H9 (cell line): ENCODE measurements around the gene AKAP5. TPM values are rescaled to one million over a fixed set of nuclear protein-coding genes. Genes with fewer than 3 reads are reported as not detected.

Experiments
- DNase-seq: peaks from one replicate; pipeline ENCODE4 v3.0.0-alpha.2; 2017
- H2AFZ ChIP-seq: one replicate; pipeline ENCODE4 v1.6.1; 2013; ENCODE audit warnings: mild to moderate bottlenecking, low read length, control low read depth, moderate library complexity
- H2AK5ac ChIP-seq: 2 replicates; pipeline ENCODE4 v1.6.1; 2013; ENCODE audit warnings: low read length, control low read depth, mixed read lengths; ENCODE audit not compliant: insufficient read length
- H2BK120ac ChIP-seq: one replicate; pipeline ENCODE4 v1.6.1; 2013; ENCODE audit warnings: low read depth, mild to moderate bottlenecking, low read length, control low read depth, inconsistent platforms; ENCODE audit not compliant: poor library complexity, severe bottlenecking
- H2BK12ac ChIP-seq: 2 replicates; pipeline ENCODE4 v1.6.1; 2013; ENCODE audit warnings: low read length, control low read depth, mixed read lengths, low read depth; ENCODE audit not compliant: insufficient read length
- H2BK15ac ChIP-seq: 2 replicates; pipeline ENCODE4 v1.6.1; 2013; ENCODE audit warnings: low read depth, low read length, control low read depth
- H2BK20ac ChIP-seq: one replicate; pipeline ENCODE4 v1.6.1; 2013; ENCODE audit warnings: low read depth, mild to moderate bottlenecking, low read length, control low read depth, inconsistent platforms; ENCODE audit not compliant: poor library complexity, severe bottlenecking
- H2BK5ac ChIP-seq: 2 replicates; pipeline ENCODE4 v1.6.1; 2013; ENCODE audit warnings: low read length, control low read depth, mixed read lengths; ENCODE audit not compliant: insufficient read length
- H3K14ac ChIP-seq: 2 replicates; pipeline ENCODE4 v1.6.1; 2013; ENCODE audit warnings: low read length, control low read depth; ENCODE audit not compliant: insufficient read depth
- H3K18ac ChIP-seq: 2 replicates; pipeline ENCODE4 v1.6.1; 2013; ENCODE audit warnings: low read depth, mild to moderate bottlenecking, mixed read lengths, low read length, control low read depth; ENCODE audit not compliant: insufficient read length
- H3K23ac ChIP-seq: 2 replicates; pipeline ENCODE4 v1.6.1; 2013; ENCODE audit warnings: low read length, control low read depth, mixed read lengths, low read depth; ENCODE audit not compliant: insufficient read length
- H3K23me2 ChIP-seq: 2 replicates; pipeline ENCODE4 v1.6.1; 2013; ENCODE audit warnings: low read depth, mild to moderate bottlenecking, mixed read lengths, low read length, control low read depth; ENCODE audit not compliant: insufficient read length, poor library complexity, severe bottlenecking
- H3K27ac ChIP-seq: 2 replicates; pipeline ENCODE4 v1.5.1; 2013; ENCODE audit warnings: low read length, control low read depth, mixed read lengths, low read depth; ENCODE audit not compliant: insufficient read length
- H3K27me3 ChIP-seq: 2 replicates; pipeline ENCODE4 v1.6.1; 2013; ENCODE audit warnings: low read length, control low read depth, inconsistent platforms; ENCODE audit not compliant: insufficient read depth
- H3K4ac ChIP-seq: 2 replicates; pipeline ENCODE4 v1.6.1; 2013; ENCODE audit warnings: low read depth, mild to moderate bottlenecking, control low read depth, inconsistent platforms, low read length, moderate library complexity
- H3K4me1 ChIP-seq: 2 replicates; pipeline ENCODE4 v1.6.1; 2013; ENCODE audit warnings: low read length, control low read depth, inconsistent platforms; ENCODE audit not compliant: insufficient read depth
- H3K4me2 ChIP-seq: 2 replicates; pipeline ENCODE4 v1.6.1; 2013; ENCODE audit warnings: low read length, control low read depth, mixed read lengths; ENCODE audit not compliant: insufficient read length, insufficient read depth
- H3K56ac ChIP-seq: 2 replicates; pipeline ENCODE4 v1.6.1; 2013; ENCODE audit warnings: low read depth, mild to moderate bottlenecking, mixed read lengths, low read length, control low read depth; ENCODE audit not compliant: insufficient read length
- H3K79me1 ChIP-seq: 2 replicates; pipeline ENCODE4 v1.6.1; 2013; ENCODE audit warnings: low read depth, mild to moderate bottlenecking, moderate library complexity, low read length, control low read depth, inconsistent platforms; ENCODE audit not compliant: insufficient read depth, poor library complexity, severe bottlenecking
- H3K79me2 ChIP-seq: 2 replicates; pipeline ENCODE4 v1.6.1; 2013; ENCODE audit warnings: low read length, control low read depth, inconsistent platforms; ENCODE audit not compliant: insufficient read depth
- H3K9ac ChIP-seq: 2 replicates; pipeline ENCODE4 v1.6.1; 2013; ENCODE audit warnings: low read length, control low read depth, mixed read lengths; ENCODE audit not compliant: insufficient read length; ENCODE audit errors: extremely low read depth
- H3K9me3 ChIP-seq: one replicate; pipeline ENCODE4 v1.6.1; 2013; ENCODE audit warnings: low read depth, low read length, inconsistent platforms; ENCODE audit not compliant: control insufficient read depth
- H3T11ph ChIP-seq: one replicate; pipeline ENCODE4 v1.6.1; 2013; ENCODE audit warnings: mild to moderate bottlenecking, low read length, control low read depth, inconsistent platforms
- H4K20me1 ChIP-seq: one replicate; pipeline ENCODE4 v1.6.1; 2013; ENCODE audit not compliant: control insufficient read depth, insufficient read length, insufficient read depth
- H4K5ac ChIP-seq: 2 replicates; pipeline ENCODE4 v1.6.1; 2013; ENCODE audit warnings: low read depth, mild to moderate bottlenecking, mixed read lengths, low read length, control low read depth; ENCODE audit not compliant: insufficient read length
- H4K8ac ChIP-seq: replicated peaks from 2 replicates; pipeline ENCODE4 v1.6.1; 2013; ENCODE audit warnings: low read length, control low read depth, mixed read lengths, low read depth; ENCODE audit not compliant: insufficient read length
- H4K91ac ChIP-seq: 2 replicates; pipeline ENCODE4 v1.6.1; 2013; ENCODE audit warnings: low read depth, mild to moderate bottlenecking, moderate library complexity, mixed read lengths, low read length, control low read depth; ENCODE audit not compliant: insufficient read length
- H3K27ac Mint-ChIP-seq, 3 experiments: 2 replicates in 2 of 3; 3 replicates in 1 of 3; pipeline ENCODE4 v1.8.0; 2020 to 2021; ENCODE audit warnings: mixed read lengths in 3 of 3, mild to moderate bottlenecking in 1 of 3, moderate library complexity in 1 of 3
- H3K27me3 Mint-ChIP-seq: 2 replicates; pipeline ENCODE4 v1.8.0; 2021; ENCODE audit warnings: low read depth, mild to moderate bottlenecking, moderate library complexity, mixed read lengths
- H3K36me3 Mint-ChIP-seq, 3 experiments: 2 replicates in 2 of 3; 3 replicates in 1 of 3; pipeline ENCODE4 v1.8.0; 2020 to 2021; ENCODE audit warnings: low read depth in 3 of 3, mixed read lengths in 3 of 3; ENCODE audit not compliant: insufficient read depth in 1 of 3
- H3K4me1 Mint-ChIP-seq, 2 experiments: 2 replicates each; pipeline ENCODE4 v1.8.0; 2020; ENCODE audit warnings: mixed read lengths in 2 of 2
- H3K4me3 Mint-ChIP-seq, 2 experiments: 2 replicates in 1 of 2; 3 replicates in 1 of 2; pipeline ENCODE4 v1.8.0; 2020 to 2021; ENCODE audit warnings: mild to moderate bottlenecking in 2 of 2, mixed read lengths in 2 of 2, moderate library complexity in 1 of 2
- H3K9me3 Mint-ChIP-seq, 2 experiments: 2 replicates in 1 of 2; 3 replicates in 1 of 2; pipeline ENCODE4 v1.8.0; 2020; ENCODE audit warnings: mild to moderate bottlenecking in 2 of 2, mixed read lengths in 2 of 2, moderate library complexity in 1 of 2
- CTCF ChIP-seq: fragments of 200-600 bp; sonication (generic); conservative IDR thresholded peaks from 3 replicates; pipeline ENCODE4 v1.8.0; 2021; ENCODE audit warnings: antibody characterized with exemption, mild to moderate bottlenecking
- WGBS: extraction: QIAGEN DNeasy Blood & Tissue Kit; methylation state at CpG from one replicate; pipeline ENCODE4 v1.1.7; 2013; ENCODE audit warnings: missing lambda C conversion rate, low lambda C conversion rate, mixed read lengths; ENCODE audit not compliant: insufficient read length; ENCODE audit errors: extremely low coverage; 5-methylcytosine and 5-hydroxymethylcytosine counted together
- total RNA-seq: library from RNA; stranded (reverse); gene quantifications from 2 replicates; pipeline ENCODE4 v1.2.1, GENCODE V29; 2021

Gene AKAP5
- total RNA-seq, 1 experiment from 2014 or later: 2.5 TPM

- Mint-ChIP-seq H3K9me3 (no peaks in the 10 kb centered on the region), H3K27ac (no peak overlapping the region), H3K4me3 (no peak overlapping the region), H3K27me3 (no peaks in the 10 kb centered on the region), H3K4me1 (peaks cover 13% of the 10 kb centered on the region in 2 experiments), H3K36me3 (no peaks in the 10 kb centered on the region)
- Histone ChIP-seq H3K14ac (no peak overlapping the region), H3K79me1 (no peaks in the 10 kb centered on the region), H2AFZ (no peak overlapping the region), H4K5ac (no peak overlapping the region), H2BK5ac (no peak overlapping the region), H3K18ac (no peak overlapping the region), H3T11ph (no peak overlapping the region), H3K23me2 (no peaks in the 10 kb centered on the region), H2BK20ac (no peak overlapping the region), H3K23ac (no peak overlapping the region), H4K91ac (no peak overlapping the region), H3K4ac (no peak overlapping the region), H3K4me2 (no peak overlapping the region), H2BK12ac (no peak overlapping the region), H3K27ac (no peak overlapping the region), H2AK5ac (no peak overlapping the region), H3K4me1 (no peaks in the 10 kb centered on the region), H4K8ac (no peak overlapping the region), H3K79me2 (peaks cover 20% of the 10 kb centered on the region; the same call in 1 of the 2 replicates), H4K20me1 (no peaks in the 10 kb centered on the region), H3K9me3 (no peaks in the 10 kb centered on the region), H2BK15ac (no peak overlapping the region), H2BK120ac (no peak overlapping the region), H3K27me3 (no peaks in the 10 kb centered on the region), H3K9ac (no peak overlapping the region), H3K56ac (no peak overlapping the region)
- no peak for DNase-seq
- TF ChIP-seq CTCF: no peak
- WGBS: no CpG with 5 or more reads among the region's 1 CpG
These were observed 49.8 kb downstream of the AKAP5 start for GRCh38 chr14:64515053-64515452.
